Measurements from ENCODE around the gene PIGK.
"Not testable (repeated sequence)": the region's sequence is repeated elsewhere in the genome, so short reads cannot be mapped to it uniquely, and the experiment has no call there.

Gene PIGK

GRCh38 chr1:77193951-77194350 is 25.3 kb downstream of the PIGK start:
- DNase-seq (ENCODE audit: low read depth in 2 of 2), result no peak

DNA sequence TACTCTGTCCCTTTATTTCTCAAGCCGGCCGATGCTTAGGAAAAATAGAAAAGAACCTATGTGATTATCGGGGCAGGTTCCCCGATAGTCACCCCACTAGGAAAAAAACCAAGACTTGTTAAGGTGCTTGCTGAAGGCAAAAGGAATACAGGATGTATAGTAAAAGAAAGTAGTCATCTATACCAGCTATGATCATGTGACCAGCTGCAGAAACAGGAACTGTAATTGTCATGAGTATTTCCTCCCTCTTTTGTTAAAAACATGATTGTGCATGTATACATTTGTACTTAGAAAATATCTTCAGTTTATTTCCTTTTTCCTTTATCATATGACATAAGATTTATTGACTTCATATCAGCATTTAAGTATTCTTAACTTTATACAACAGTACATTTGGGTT is 30.5 kb downstream of the PIGK start:
- no peak for DNase-seq (ENCODE audit: low read depth in 2 of 2)

DNA sequence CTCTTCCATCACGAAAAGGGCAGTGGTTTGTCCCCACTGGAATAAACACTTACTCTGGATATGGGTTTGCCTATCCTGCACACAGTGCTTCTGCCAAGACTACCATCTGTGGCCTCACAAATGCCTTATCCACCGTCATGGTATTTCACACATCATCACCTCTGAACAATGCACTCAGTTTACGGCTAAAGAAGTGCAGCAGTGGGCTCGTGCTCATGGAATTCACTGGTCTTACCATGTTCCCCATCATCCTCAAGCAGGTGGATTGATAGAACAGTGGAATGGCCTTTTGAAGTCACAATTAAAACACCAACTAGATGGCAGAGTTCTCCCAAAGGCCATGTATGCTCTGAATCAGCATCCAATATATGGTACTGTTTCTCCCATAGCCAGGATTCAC is 32.3 kb downstream of the PIGK start:
- DNase-seq (ENCODE audit: low read depth in 2 of 2), result not testable (repeated sequence)

DNA sequence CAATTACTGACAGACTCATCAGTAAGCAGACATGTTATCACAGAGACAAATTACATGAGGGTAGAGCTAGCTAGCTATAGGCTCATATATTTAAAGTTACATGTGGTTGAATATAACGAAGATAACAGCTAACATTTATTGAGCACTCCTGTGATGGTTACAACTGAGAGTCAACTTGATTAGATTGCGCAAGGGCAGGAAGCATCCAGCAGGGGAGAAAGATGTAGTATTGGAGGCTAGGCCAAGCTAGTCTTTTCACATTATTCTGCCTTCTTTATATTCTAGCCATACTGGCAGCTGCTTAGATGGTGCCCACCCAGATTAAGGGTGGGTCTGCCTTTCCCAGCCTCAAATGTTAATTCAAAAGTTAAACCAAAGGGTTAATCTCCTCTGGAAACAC is 37.1 kb downstream of the PIGK start:
- DNase-seq (ENCODE audit: low read depth in 2 of 2), result no peak

DNA sequence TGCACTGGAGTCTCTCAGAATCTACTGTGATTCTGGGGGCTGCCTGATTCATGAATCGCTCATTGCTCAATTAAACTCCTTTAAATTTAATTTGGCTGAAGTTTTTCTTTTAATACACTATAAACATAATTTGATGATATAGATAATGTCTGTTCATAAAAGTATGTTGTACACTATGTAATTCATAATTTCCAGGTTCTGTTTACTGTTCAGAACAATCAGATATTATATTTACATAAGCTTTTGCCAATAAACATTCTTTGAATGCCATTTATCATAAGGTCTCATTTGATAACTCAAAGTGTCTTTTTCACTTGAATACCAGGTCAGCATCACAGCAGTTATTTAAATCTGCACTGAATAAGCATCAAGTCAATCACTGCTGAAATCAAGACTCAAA is 39.6 kb downstream of the PIGK start:
- no peak for DNase-seq (ENCODE audit: low read depth in 2 of 2)

DNA sequence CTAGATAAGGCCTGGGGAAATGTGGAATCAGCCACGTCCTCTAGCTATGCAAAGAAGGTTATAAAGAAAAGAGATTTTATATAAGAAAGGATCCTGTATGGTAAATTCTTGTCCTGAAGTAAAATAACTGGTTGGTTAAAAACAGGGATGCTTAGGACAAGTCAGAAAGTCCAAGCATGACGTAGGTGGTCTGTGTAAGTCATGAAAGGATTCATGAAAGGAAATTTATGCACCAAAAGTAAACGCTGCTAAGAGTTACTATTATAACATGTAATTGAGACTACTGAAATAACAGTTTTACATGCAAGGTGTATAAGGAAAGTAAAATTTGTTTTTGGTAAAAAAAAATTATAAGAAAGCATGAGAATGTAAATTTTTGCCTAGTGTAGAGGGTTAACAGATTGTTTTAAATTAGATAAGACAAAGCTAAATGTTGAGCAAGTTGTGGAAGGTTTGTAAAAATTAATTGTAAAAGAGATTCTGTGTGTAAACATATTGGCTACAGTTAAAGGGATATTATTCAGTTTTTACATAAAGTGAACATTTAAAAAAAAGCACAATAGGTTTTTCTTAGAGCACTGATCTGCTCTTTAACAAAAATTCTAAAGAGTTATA is 43.9 kb downstream of the PIGK start:
- DNase-seq (ENCODE audit: low read depth in 2 of 2), result no peak

GRCh38 chr1:77170687-77171086 is 48.5 kb downstream of the PIGK start:
- no peak for DNase-seq (ENCODE audit: low read depth in 2 of 2)

GRCh38 chr1:77168358-77168757 is 50.9 kb downstream of the PIGK start:
- DNase-seq (ENCODE audit: low read depth in 2 of 2), result no peak

GRCh38 chr1:77164434-77164944 is 54.7 kb downstream of the PIGK start:
- DNase-seq (ENCODE audit: low read depth in 2 of 2), result no peak

- not testable (repeated sequence) for DNase-seq (ENCODE audit: low read depth in 2 of 2)
These were observed 59.5 kb downstream of the PIGK start for GRCh38 chr1:77159706-77160105.

DNA sequence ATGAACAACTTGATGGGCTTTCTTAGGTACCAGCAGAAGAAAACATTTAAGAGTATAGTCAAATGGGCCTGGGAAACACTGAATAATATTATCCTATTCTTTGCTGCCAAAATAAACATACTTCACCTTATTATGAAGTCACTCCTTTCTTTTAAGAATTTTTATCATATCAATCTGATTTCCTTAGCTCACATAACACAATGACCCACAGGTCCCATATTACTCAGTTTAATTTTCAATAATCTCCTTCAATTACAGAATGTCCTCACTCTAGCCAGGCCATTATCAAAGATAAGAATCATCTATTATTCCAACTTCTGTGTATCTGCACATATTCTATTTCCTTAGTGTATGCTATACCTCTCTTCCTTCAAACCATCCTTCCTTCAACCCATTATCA is 63.0 kb downstream of the PIGK start:
- DNase-seq (ENCODE audit: low read depth in 2 of 2), result no peak

DNA sequence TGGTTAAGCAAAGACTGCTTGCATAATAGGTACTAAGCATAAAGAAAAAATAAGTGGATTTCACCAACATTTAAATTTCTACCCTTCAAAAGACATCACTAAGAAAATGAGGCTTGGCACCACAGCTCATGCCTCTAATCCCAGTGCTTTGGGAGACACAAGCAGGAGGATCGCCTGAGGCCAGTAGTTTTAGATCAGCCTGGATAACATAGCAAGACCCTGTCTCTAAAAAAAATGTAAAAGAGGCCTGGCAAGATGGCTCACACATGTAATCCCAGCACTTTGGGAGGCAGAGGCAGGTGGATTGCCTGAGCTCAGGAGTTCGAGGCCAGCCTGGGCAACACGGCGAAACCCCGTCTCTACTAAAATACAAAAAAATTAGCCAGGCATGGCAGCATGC is 73.0 kb downstream of the PIGK start:
- DNase-seq (ENCODE audit: low read depth in 2 of 2), result no peak

DNA sequence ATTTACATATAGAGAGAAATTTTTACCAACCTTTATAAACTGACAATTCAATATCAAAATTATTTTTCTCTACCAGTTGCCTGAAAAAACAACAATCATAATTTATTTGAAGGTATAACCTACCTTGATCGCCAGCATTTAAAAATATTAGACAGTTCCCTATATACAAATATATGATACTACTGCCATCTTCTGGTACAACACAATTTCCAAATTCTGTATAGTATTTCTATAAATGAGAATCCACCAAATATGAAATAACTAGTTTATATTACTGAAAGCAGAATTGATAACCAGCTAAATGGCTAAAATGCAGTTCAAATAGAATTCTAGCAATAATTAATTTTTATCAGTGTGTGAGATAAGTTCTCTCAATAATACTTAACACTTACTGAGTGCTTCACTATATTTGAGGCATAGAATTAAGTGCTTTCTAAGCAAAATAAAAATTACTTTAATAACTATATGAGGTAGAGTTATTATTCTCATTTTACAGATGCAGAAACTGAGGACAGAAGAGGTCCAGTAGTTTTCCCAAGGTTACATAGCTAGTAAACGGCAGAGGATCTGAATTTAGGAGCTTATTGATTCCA is 75.6 kb downstream of the PIGK start:
- no peak for DNase-seq (ENCODE audit: low read depth in 2 of 2)

DNA sequence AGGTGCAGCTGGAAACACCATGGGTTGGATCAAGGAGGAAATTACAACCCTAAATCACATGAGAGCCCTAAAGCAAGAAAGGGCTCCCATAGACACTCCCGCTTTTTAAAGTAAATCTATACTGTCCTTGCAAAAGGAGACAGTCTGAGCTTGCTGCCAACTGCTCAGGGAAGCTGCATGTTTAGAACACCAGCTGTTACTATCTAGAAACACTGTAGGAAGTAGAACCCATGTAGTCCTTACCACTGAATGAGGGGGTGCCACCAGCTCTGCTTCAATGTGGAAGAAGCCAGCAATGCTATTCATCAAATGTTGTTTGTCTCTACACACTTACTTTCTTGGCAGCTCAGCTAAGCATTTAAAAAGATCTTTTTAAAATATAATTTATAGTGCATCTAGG is 79.8 kb downstream of the PIGK start:
- no peak for DNase-seq (ENCODE audit: low read depth in 2 of 2)

DNA sequence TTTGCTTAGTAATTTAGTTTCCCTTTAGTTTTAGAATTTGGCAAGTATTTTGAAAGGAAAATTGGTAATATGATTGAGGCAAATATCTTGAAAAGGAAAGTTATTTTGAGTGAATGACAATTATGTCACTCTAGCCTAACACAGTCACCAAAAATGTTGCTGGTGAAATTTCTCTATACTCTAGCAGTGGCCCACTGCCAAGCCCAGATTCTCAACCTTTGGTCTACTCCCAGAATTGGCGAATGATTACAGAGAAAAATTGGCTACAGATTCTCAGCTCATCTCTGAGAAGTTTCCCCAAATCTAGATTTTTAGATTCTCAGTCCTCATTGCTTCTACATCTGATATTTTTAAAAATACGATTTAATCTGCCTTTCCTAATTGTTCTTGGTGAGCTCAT is 84.9 kb downstream of the PIGK start:
- DNase-seq (ENCODE audit: low read depth in 2 of 2), result no peak

DNA sequence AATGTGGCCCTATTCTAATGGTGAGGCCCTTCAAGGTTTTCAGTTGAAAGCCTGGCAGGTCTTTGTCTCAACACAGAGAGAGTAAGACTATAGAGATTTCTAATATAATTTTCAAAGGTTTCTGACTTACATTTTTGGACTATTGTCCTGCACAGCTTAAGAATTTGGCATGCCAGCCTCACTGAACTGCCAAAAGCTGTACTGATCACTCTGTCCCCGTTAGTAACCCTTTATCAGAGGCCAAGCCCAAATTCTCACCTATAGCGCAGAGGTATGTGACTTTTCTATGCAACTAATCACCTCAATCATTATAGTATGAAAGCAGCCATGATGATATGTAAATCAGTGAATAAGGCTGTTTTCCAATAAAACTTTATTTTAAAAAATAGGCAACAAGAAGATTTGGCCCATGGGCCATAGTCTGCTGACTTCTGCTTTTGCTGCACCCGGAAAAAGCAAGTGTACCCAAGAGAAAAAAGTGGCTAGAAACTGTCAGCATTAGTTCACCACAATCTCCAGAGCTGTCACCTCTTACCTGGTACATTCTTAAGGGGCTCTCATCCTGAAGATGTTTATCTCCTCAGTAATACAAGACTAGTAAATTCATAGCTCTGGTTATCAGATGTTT is 85.4 kb downstream of the PIGK start:
- no peak for DNase-seq (ENCODE audit: low read depth in 2 of 2)

DNA sequence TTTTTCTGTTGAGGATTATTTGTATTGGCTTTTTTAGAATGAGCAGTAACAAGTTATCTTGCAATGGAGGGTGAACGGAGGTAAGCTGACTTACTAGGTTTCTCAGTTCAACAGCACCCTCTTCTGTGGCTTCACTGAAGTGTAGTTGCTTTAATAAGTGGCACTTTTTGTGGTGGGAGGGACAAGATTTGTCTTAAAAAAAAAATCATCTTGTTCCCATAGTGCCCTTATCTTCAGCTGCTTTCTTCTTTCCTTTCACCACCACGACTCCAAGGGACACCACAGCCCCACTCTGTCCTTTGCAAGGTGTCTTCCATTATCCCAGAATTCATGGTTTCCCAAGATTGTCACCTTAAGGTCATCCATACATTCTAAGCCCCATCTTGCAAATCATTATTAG is 92.9 kb downstream of the PIGK start:
- no peak for DNase-seq (ENCODE audit: low read depth in 2 of 2)

- no peak for DNase-seq (ENCODE audit: low read depth in 2 of 2)
These were observed 97.7 kb downstream of the PIGK start for GRCh38 chr1:77121503-77121902.

DNA sequence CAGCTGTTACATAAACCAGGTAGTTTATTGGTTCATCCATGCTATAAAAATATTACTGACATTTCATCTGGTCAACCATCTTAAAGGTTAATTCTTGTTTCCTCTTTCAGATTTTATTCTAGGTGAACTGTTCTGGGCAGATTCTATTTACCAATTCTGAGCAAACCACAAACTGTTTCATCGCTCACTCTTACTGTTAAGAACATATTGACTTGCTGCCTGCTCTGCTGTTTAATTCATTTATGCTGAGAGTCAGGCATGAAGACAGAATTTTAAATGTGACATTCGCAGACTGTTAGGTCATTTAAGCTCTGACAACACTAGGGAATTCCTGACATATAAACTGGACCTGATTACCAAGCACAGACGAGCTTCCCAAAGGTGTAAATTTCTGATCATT is 98.3 kb downstream of the PIGK start:
- no peak for DNase-seq (ENCODE audit: low read depth in 2 of 2)

GRCh38 chr1:77118712-77119111 is 100.5 kb downstream of the PIGK start:
- no peak for DNase-seq (ENCODE audit: low read depth in 2 of 2)

DNA sequence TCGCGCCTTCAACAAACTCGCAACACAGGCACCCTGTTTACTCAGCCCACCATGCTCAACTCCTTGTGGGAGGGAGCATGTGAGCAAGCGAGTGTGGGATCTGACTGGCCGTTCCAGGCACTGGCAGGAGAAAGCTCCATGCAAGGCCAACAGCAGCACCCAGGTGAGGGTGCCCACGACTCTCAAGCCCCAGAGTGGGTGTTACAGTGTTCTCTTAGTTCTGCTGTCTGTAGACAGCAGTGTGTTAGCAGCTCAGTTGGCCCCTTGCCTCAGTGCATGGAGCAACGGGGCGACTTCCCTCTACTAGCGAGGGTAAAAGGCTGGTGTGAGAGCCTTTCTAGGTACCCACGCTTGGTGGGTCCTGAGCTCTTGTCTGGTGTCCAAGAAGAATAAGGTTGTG is 114.6 kb downstream of the PIGK start:
- DNase-seq (ENCODE audit: low read depth in 2 of 2), result no peak

DNA sequence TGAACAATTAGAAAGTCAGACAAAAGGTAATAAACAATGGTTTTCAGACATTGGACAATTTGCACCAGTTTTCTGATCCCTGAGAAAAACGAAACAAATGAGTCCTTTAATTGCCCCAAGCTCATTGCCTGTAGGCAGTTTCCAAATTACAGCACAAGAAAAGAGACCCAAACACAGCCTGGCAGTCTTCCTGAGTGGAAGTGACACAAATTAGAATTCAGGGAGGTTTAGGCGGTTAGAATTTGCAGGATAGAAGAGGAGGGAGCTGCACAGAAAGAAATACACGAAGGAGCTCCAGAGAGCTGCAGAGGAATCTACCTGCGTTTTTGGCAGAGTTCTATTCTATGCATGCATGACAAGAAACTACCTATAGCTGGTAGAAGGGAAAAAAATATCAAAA is 115.7 kb downstream of the PIGK start:
- DNase-seq (ENCODE audit: low read depth in 2 of 2), result no peak

GRCh38 chr1:77100875-77101274 is 118.4 kb downstream of the PIGK start:
- DNase-seq (ENCODE audit: low read depth in 2 of 2), result no peak
